ENCODE results near the gene CYTIP. TPM values are rescaled to one million over a fixed set of nuclear protein-coding genes. Genes with fewer than 3 reads are reported as not detected.

The CYTIP gene
- total RNA-seq, 4 donors from 2014 or later, result 0.26 to 5.5 (median 2.6) TPM; not detected in 1

GRCh38 chr2:157487271-157487610 lies 43.4 kb upstream of the CYTIP start:
- Histone ChIP-seq H3K27ac (no peak overlapping the region), H3K9me3 (no peaks in the 10 kb centered on the region), H3K4me1 (no peaks in the 10 kb centered on the region), H3K27me3 (no peaks in the 10 kb centered on the region), H3K4me3 (no peak overlapping the region), H3K36me3 (no peaks in the 10 kb centered on the region)
- no peak for DNase-seq
- TF ChIP-seq POLR2A (IDR thresholded peaks at IDR 0.05) (no peak), CTCF (IDR thresholded peaks at IDR 0.05) (no peak)
- intact Hi-C loops (cut with DNase I; ENCODE audit: low total_unique reads), result no loop called here

DNA sequence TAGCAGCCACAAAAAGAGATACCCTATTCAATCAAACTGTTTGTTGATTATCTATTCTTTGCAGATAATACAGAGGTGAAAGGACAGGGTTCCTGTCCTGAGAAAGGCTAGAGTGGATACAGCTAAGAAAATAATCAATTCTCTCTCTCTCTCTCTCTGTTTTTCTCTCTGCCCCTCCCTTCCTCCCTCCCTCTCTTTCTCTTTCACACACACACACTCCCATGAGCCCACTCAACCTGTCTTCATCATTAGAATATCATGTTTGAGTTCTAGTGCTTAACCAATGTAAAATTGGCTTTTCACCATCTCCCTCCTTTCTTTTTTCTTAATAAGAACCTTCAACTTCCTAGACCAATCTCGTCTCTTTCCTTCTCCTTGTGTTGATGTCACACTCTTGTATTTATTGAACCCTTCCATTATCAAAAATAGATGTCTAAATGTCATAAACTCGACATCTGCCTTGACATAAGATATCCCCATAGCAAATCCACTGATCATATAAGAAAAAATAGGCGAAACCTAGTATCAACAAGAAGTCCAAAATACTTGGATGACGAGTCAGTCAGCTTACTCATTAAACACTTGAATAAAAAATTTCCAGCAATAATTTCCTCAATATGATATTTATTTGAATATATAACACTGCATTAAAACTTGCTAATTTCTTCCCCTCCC lies 42.8 kb upstream of the CYTIP start:
- H3K27ac ChIP-seq, result no peak overlapping the region
- H3K27me3 ChIP-seq, result no peaks in the 10 kb centered on the region
- H3K36me3 ChIP-seq, result no peaks in the 10 kb centered on the region
- no peaks in the 10 kb centered on the region for H3K4me1 ChIP-seq
- no peaks in the 10 kb centered on the region for H3K9me3 ChIP-seq
- intact Hi-C loops (cut with DNase I; ENCODE audit: low total_unique reads), result no loop called here
- H3K4me3 ChIP-seq, result no peak overlapping the region
- DNase-seq, result no peak
- TF ChIP-seq POLR2A (IDR thresholded peaks at IDR 0.05), result no peak
- TF ChIP-seq CTCF (IDR thresholded peaks at IDR 0.05), result no peak

DNA sequence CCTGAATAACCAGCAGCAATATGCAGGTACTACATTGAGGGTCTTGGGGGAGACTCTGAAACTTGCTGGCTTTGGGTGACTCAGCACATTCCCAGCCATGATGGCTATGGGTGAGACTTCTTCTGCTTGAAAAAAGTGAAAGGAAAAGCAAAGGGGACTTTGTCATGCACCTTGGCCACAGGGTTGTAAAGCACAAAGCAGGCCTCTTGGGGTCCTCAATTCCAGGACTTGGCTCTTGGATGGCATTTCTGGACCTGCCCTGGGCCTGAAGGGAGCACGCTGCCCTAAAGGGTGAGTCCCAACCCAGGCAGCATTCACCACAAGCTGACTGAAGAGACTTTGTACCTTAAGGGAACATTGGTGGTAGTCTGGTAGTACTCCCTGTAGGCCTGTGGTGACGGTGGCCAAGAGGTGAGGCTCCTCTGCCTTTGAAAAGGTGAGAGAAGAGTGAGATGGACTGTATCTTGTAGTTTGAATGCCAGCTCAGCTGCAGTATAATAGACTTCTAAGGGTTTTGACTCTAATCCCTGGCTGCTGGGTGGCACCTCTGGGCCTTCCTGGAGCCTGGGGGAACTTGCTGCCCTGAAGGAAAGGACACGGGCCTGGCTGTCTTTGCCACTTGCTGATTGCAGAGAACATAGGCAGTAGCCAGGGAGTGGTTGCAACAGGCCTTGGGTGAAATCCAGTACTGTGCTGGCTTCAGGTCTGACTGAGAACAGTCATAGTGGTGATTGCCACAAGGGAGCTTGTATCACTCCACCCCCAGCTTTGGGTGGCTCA lies 36.5 kb upstream of the CYTIP start:
- no peak overlapping the region for H3K4me3 ChIP-seq
- intact Hi-C loops (cut with DNase I; ENCODE audit: low total_unique reads), result no loop called here
- no peak for DNase-seq
- H3K4me1 ChIP-seq, result no peaks in the 10 kb centered on the region
- no peaks in the 10 kb centered on the region for H3K36me3 ChIP-seq
- H3K27me3 ChIP-seq, result no peaks in the 10 kb centered on the region
- TF ChIP-seq CTCF (IDR thresholded peaks at IDR 0.05) (no peak), POLR2A (IDR thresholded peaks at IDR 0.05) (no peak)
- no peaks in the 10 kb centered on the region for H3K9me3 ChIP-seq
- no peak overlapping the region for H3K27ac ChIP-seq

GRCh38 chr2:157479081-157480027 lies 35.5 kb upstream of the CYTIP start:
- H3K4me1 ChIP-seq, result no peaks in the 10 kb centered on the region
- no peaks in the 10 kb centered on the region for H3K9me3 ChIP-seq
- intact Hi-C loops (cut with DNase I; ENCODE audit: low total_unique reads), result no loop called here
- no peak for TF ChIP-seq CTCF (IDR thresholded peaks at IDR 0.05)
- no peak for TF ChIP-seq POLR2A (IDR thresholded peaks at IDR 0.05)
- H3K4me3 ChIP-seq, result no peak overlapping the region
- H3K27me3 ChIP-seq, result no peaks in the 10 kb centered on the region
- no peaks in the 10 kb centered on the region for H3K36me3 ChIP-seq
- H3K27ac ChIP-seq, result no peak overlapping the region
- DNase-seq, result no peak
